SKM-1 (cell line): ENCODE data around the gene AK5.

ENCODE experiments used
- DNase-seq: peaks from one replicate; lab custom pipeline; 2025; ENCODE audit not compliant: unreplicated experiment; lab: John Stamatoyannopoulos, UW

The AK5 gene

DNA sequence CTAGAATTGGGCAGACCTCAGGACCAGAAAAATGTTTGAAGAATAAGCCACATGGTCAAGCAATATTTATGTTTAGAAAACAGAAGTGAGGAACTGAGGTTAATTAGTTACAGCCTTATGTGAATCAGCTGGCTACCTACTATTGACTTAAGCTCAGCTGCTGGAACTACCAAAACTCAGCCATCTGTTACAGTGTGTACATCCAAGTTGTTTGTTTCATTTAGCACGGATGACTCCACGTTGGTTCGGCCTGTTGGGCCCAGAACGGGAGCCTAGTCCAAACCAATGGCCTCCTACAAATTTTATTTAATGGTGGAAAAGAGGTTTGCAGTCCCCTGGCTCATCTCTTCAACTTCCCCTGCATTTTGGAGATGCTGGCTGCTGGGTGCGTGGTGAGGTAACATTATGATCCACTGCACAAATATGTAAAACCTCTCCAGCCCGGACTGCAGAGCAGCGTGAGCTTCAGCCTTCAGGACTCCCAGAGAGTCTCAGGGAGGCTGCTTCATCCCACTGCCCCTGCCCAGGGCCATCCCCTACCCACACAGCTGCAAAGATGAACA is 257.2 kb downstream of the AK5 start:
- DNase-seq, result no peak

DNA sequence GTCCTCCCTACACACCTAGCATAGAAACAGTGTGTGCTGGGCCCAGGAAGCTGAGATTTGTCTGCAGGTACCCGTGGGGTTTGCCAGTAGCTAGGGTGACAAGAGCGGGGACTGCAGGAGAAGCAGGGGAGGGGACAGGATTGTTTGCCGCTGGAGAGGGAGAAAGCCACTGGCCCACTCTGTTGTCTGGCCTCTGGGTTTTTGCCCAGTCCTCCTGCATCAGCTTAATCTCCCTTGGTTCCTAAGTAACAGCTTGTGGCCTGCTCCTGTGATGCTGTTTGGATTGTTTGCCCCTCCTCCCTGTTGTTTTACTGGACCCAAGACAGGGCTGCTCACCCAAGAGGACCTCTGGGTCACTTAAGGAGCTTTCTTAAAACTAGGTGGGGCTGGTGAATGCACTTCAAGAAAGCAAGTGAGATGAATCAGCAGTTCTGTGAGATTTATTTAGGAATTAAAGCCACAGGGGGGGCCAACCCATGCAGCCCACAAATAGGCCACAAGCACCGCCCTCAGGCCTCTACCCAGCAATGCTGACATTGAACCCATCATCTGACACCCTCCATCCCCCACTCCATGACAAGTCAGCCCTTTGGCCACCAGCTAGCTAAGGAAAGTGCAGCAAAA is 257.8 kb downstream of the AK5 start:
- no peak for DNase-seq

DNA sequence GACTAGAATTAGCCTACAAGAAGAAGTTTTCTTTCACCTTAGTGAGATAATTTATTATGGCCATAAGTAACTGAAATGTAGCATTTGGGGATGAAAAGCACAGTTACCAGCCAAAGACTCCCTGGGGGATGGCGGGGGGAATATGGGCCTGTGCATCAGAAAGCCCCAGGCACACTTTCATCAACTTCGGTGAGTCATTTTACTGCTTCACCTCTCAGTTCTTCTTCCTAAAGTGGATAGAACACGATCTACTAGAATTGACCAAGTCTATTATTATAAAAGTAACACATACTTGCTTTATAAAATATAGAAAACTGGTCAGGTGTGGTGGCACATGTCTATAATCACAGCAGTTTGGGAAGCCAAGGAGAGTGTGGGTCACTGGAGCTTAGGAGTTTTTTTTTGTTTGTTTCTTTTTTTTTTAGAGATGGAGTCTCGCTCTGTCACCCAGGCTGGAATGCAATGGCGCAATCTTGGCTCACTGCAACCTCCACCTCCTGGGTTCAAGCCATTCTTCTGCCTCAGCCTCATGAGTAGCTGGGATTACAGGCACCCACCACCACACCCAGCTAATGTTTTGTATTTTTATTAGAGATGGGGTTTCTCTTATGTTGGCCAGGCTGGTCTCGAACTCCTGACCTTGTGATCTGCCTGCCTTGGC is 258.8 kb downstream of the AK5 start:
- DNase-seq, result no peak

DNA sequence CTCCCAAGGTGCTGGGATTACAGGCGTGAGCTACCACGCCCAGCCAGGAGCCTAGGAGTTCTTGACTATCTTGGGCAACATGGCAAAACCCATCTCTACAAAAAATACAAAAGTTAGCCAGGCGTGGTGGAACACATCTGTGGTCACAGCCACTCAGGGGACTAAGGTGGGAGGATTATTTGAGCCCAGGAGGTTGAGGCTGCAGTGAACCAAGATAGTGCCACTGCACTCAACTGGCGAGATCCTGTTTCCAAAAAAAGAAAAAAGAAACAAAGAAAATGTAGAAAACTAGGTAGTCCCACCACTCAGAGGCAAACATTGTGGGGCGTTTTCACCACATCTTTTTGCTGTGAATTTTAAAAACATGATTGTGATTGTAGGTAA is 259.3 kb downstream of the AK5 start:
- DNase-seq, result no peak

DNA sequence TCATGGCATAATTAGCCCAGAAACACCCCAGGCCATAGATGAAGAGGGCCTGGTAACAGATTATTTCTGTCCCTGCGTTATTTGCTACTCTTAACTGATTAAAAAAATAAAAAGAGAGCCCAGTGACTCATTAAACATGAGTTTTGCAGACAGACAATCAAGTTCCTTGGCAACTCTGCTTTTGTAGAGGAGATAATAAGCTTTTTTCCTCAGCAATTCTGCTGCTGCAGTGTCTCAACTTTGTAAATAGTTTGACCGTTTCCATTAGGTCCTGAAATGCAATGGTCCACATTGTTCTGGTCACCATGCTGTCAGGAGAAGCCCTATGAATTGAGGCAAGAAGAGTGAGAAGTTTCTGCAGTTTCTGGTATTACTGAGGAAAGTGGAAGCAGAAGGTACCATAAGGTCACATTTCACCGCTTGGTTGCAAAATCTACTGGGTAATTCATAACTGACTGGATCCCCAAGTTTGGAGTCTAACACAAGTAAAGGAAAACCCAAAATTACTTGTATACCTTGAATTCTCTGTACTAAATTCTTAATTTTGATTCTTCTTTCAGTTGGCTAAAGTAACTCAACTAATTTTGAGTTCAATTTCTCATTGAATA is 261.1 kb downstream of the AK5 start:
- DNase-seq, result peak; percentile 37

DNA sequence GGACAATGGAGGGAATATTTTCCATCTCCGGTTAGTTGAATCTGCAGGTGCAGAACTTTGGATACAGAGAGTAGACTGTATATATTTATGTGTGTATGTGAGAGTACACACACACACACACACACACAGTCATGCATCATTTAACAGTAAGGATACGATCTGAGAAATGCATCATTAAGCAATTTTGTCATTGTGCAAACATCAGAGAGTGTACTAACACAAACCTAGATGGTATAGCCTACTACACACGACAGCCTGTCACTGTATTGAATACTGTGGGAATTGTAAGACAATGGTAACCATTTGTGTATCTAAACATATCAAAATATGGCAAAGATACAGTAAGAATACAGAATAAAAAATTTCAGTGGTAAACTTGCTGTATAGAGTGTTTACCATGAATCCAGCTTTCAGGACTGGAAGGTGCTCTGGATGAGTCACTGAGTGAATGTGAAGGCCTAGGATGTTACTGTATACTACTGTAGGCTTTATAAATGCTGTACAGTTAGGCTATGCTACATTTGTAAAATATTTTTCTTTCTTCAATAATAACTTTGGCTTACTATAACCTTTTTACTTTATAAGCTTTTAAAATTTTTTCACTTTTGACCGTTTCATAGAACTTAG is 262.1 kb downstream of the AK5 start:
- DNase-seq, result no peak

DNA sequence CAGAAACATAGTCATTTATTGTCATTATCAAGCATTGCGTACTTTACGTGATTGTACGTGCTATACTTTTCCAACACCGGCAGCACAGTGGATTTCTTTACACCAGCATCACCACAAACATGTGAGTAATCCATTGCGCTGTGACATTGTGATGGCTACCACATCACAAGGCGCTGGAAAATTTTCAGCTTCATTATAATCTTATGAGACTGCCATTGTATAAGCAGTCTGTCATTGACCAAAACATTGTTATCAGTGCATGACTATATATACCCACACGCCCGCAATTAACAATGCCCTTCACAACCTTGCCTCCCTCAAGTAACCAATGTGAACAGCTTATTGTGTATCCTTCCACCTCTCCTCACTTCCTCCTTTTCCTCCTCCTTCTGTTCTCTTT is 263.0 kb downstream of the AK5 start:
- DNase-seq, result no peak

DNA sequence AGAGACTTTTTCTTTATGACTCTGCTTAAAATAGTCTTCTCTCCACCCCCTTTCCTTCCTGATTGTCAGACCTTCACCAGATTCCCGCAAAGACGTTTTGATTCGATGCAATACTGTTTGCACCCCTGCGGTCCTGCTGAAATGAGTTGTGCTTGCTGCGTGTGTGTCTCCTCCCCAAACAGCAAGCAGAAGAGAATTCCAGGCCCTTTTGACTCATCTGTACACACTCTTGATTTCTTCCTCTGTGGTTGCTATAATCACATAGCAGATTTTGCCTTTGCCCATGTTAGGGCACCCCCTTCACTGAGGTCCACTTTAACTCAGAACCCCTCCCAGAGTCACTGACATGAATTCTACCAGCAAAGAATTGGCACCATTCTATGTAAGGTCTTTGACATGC is 264.2 kb downstream of the AK5 start:
- no peak for DNase-seq

DNA sequence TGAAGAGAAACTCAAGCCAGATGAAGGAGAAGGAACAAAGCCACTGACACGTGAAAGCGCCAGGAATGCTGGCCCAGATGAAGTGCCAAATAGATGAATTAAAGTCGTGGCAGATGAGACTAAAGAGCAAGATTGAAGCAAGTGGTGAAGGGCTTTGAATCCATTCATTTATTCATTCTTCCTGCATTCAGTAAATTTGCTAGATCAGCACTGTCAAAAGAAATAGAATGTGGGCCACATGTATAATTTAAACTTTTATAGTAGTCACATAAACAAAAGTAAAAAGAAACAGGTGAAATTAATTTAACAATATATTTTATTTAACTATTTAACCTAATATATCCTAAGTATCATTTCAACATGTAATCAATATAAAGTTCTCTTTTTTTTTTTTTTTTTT is 265.1 kb downstream of the AK5 start:
- DNase-seq, result no peak

DNA sequence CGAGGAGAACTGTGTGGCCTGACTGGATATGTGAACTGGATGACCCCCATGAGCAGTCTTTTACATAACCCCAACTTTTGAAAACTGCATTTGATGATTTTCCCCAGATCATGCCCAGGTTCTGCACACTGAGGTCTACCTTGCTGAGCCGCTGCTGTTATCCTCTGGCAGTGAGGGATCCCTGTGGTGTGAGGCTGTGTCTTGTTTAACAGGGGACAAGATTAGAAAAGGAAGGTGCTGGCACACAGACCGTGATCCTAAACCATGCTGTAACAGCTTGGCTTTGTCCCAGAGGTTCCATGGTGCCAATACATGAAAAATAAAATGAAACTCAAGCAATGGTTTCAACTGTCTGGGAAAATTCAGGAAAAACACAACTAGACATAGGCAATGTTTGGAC is 266.5 kb downstream of the AK5 start:
- DNase-seq, result no peak

DNA sequence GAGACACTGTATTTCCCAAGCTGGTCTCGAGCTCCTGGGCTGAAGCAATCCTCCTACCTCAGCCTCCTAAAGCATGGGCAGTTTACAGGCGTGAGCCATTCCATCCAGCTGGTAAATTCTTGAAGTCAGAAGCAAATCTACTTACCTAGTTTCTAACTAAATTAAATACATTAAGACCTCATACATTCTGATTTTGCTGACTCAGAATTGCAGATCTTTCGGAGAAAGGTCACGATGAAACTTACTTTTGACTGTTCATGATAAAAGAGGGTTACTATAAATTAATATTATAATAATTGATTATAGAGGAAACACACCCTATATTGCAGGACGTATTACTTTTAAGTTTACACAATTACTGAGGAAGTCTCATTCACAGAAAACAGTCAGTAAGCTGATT is 268.3 kb downstream of the AK5 start:
- no peak for DNase-seq

DNA sequence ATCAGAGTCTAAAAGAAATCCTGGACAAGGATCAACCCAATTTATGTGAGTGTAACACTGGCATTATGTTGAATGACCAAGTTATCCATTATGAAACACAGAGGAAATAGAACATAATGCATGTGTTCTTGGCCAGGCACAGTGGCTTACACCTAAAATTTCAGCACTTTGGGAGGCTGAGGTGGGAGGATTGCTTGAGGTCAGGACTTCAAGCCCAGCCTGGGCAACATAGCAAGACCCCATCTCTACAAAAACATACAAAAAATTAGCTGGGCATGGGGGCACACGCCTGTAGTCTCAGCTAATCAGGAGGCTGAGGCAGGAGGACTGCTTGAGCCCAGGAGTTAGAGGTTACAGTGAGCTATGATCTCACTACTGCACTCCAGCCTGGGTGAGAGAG is 270.8 kb downstream of the AK5 start:
- no peak for DNase-seq

DNA sequence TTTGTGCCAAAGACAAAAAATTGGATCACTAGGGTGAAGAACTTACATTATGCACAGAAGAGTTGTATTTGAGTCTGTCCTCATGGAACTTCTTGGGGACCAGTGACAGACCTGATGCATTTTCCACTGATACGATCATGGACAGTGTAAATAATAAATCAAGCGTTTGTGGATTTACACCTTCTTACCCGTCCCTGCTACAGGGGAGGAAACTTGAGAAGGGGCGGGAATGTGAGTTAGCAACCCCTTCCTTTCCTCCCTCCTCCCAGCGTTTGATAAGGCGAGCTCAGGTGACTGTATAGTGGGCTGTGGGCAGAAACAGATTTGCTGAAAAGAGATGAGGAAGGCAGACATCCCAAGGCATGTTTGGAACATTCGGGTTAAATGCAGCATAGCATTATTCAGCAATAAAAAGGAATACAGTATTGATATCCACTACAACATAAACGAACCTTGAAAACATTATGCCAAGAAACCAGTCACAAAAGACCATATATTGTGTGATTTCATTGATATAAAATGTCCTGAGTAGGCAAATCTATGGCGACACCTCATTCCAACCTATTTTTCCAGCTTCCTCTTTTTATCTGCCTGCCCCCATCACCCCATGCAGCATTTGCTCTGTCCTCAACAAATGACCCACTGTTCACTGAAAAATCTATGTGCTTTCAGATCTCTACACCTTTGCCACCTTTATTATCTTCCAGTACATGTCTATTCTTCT is 271.9 kb downstream of the AK5 start:
- no peak for DNase-seq

DNA sequence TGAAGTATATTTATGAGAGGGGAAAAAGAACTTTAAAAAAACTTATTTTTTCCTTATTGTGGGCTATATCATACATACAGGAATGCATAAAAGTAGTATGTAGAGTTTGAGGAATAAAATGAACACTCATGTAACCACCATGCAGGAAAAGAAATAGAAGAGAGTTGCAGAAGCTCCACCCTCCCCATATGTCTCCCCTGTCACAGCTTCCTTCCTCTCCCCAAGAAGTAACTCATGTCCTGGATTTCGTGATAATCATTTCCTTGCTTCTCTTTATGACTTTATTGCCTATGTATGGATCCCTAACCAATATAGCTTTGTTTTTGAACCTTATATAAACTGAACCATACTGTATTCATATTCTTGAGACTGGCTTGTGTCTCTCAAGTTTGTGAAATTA is 274.2 kb downstream of the AK5 start:
- no peak for DNase-seq

DNA sequence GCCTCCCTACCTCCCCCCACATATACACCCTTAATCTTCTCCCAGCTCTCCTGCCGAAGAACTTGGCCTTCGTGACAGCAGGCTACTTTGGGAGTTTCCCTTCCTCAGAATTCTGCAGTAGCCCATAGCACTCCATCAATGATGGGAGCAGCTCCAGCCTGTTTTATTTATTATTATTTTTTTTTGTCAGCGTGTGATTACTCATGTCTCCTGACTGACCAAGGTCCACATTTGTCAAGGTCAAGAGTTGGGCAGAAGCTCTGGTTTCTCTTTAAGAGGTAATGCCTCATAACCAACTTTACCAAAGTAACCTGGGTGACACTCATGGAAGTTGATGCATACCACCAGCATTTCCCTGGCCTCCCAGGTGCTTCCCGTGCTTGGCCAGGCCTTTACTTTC is 275.2 kb downstream of the AK5 start:
- DNase-seq, result no peak

DNA sequence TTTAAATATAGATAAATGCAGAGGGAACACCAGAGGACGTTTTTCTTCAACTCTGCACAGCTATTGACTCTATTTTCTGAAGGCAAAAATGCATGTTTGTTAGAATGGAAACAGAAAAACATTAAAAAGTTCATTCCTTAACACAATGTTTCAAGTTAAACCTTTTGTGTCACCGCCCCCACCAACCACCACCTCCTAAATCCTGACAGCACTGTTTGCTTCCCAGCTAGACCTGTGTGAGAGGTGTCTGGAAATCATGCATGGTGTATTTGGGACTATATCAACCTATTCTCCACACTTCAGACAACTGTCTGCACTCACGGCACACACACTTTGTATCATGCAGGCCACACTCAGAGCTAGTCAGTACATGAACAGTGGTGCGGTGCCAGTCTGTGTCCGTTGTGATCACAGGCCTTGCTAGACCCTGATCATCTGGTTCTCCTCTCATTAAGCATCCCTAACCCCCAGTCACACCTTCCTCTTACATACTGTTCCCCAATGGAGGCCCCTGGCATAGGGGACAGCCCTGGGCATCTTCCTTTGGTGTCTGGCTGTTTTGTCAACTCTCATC is 276.9 kb downstream of the AK5 start:
- no peak for DNase-seq

DNA sequence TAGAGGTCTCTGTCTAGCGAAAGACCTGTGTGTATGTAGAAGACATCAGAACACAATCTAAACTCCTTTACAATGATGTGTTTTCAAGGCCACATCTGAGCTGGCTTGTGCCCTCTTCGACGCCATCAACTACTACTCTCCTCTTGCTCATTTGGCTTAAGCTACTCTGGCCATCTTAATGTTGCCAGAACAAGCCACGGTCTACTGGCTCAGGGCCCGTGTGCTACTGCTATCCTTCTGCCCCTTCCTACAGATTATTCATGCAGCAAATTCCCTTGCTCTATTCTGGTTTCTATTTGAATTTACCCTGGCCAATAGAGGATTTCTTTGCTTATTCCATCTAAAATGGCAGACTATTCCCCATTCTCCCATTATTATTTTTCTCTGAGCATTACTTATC is 278.9 kb downstream of the AK5 start:
- no peak for DNase-seq

DNA sequence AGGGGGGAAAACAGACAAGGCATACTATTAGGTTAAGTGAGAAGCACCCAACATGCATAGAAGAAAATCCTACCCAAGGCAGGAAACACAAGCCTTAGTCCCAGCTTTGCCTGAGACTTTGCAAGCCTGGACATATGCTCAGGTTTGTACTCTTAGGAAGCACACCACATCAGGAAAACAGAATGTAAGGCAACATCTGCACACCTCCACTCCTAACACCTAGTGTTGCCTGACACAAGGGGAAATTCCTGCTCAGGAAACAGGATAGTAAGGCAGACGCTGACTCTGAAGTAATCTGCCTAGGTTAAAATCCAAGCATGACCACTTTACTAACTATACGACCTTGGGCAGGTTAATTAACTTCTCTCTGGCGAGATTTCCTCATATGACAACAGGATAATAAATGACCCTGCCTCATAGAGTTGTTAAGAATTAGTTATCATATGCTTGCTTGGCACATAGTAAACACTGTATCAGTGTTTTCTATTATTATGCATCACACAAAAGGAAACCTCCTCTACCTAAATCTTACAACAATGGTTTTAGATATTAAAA is 280.9 kb downstream of the AK5 start:
- no peak for DNase-seq

DNA sequence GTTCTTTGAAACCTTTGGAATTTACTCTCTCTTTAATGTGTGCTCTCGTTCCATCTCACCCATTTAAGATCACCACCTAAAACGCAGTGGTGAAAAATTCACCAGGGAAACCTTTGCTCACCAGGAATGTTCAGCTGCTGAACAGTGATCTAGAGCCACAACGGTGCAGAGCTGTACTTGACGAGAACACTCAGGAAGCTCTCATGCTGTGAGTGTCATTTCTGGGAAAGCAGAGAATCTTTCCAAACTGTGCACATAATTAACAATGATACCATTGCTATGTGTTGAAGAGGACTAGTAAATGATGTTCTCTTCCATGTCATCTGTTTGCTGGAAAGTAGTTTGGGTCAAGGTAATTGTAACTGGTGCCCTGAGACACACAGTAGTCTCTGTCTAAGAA is 283.5 kb downstream of the AK5 start:
- DNase-seq, result no peak

DNA sequence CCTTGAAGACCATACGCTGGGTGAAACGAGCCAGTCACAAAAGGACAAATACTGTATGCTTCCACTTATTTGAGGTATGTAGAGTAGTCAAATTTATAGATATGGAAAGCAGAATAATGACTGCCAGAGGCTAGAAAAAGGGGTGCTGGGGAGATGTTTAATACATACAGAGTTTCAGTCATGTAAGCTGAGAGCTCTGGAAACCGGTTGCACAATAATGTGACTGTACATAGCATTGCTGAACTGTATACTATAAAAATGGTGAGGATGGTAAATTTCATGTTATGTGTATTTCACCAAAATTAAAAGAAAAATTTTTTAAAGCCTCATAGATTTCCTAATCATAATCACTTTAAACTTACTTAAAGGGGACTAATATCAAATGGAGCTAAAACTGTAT is 289.8 kb downstream of the AK5 start:
- DNase-seq, result no peak

DNA sequence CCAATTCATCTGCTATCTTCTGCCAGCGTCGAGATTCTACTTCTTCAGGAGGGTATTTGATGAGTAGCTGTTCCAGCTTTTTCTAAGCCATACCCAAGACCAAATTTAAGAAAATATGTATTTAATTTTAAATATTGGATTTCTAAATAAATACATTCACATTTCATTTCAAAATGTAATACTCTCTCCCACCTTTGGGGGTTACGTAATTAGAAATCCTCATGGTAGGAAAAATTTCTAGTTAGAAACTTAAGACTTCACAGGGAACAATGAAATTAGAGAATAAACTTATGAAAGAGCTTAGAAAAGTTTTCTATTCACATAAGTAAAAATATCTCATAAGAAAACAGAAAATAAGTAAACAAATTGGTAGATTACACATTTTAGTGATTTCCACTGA is 297.7 kb downstream of the AK5 start:
- DNase-seq, result no peak
